HG03139 (cell line): ENCODE results near the gene UTP4.
A peak's percentile ranks its signal among the peaks of the same experiment; 100 is the strongest.

ENCODE experiments used
- ATAC-seq: cut with Tn5 transposase; IDR thresholded peaks from one replicate; pipeline ENCODE4 v1.9.1; 2021; ENCODE audit not compliant: unreplicated experiment

Gene UTP4

DNA sequence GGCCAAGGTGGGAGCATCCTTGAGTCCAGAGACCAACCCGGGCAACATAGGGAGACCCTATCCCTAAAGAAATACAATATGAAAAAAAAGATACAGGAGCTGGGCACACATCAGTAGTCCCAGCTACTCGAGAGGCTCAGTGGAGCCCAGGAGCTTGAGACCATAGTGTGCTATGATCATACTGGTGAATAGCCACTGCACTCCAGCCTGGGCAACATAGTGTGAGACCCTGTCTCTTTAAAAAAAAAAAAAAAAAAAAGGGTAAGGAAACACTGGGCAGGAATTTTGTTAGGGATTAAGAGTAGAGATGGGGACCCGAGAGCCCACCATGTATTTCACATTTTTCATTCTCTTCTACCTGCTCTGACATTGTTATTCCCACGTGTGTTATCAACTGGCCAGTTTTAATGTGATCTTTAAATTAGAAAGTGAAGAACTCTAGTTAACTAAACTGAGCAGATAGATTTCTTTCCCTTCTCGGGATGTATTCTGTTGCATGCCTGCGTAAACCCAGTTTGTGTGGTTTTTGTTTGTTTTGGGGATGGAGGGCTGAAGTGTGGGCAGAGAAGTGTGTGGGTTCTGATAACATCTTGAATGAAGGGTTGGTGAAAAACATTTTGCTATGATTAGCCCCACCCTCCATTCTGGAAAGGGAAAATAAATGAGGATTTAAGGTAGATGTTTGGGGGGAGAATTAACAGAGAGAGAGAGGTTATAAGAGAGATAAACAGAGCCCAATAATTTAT is 37.3 kb downstream of the UTP4 start:
- no peak for ATAC-seq

DNA sequence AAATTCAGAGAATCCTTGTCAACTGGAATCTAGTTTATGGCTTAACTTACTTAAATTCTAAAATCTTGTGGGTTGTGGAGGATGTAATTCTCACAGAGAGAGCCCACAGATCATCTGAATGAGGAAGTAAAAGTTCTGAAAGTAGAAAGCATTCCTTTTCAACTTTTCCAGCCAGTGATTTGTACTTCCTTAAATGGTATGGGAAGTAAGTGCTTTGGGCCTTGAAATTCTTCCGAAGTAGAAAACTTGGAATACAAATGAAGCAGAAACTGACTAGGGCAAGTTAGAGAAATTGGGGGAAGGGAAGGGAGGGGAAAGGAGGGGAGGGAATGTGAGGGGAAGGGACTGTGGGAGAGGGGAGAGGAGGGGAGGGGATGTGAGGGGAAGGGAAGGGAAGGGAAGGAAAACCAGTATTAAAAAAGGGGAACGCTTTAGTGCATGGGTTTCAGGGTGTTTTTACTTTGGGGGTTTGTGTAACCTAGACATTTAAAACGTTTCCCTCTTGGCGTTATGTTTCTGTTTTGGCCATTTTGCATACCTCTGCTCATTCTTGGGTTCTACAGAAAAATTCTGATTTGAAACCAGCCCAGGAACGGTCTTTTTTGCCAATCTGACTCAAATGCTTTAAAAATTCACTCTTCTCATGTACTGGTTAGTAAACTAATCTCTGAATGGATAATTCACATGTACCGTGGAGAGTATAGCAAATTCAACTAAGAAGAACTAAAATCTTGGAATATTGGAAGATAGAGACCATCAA is 39.1 kb downstream of the UTP4 start:
- ATAC-seq = no peak

DNA sequence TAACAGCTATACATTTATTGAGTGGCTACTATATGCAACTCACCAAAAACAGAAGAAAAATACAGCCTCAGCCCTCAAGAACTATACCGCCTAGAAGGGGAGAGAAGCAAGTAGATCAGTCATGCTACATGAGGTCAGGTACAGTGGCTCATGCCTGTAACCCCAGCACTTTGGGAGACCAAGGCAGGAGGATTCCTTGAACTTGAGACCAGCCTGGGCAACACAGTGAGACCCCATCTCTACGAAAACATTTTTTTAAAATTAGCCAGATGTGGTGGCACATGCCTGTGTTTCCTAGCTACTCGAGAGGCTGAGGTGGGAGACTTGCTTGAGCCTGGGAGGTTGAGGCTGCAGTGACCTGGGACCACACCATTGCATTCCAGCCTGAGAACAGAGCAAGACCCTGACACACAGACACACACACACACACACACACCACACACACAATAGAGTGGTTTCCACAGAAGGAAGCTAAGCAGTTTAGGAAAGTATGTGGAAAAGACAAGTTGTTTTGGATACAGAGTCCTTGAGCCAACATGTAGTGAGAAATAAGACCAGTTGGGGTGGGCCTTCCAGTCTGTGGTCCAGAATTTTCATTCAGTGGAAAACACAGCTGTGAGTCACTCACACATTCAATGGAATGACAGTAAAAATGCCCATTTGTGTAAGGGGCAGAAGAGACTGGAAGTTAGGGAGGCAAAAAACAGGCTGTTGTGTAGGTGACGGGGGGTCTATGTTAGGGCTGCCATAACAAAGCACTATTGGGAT is 43.8 kb downstream of the UTP4 start:
- ATAC-seq = no peak

DNA sequence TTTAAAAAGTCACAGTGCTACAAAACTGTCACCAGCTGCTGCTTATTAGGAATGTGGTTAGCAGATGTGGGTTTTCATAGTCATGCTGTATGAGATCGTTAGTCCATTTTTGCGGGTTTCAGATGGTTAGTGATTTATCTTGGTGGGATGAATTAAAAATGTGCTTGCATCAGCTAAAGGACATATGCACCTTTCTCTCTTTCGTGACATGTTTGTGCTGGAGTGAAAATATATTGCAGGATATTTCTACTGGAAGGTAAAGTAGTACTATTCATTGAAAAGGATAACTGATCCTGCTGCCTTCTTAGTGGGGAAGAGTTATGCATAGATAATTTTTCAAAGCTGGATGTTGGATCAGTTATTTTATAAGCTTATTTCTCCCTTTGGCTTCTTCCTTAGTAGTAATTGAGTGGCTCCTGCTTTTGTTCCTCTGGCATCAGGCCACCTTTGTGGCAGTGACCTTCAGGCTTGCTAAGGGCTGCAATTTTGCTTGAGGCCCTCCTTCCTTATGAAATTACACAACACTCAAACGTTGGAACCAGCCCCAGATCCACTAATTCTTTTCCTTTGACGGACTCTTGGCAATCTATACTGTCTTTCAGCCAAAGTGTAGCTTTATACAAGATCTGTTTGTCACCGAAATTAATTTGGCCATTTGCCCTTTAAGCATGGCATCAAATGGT is 47.0 kb downstream of the UTP4 start:
- no peak for ATAC-seq

DNA sequence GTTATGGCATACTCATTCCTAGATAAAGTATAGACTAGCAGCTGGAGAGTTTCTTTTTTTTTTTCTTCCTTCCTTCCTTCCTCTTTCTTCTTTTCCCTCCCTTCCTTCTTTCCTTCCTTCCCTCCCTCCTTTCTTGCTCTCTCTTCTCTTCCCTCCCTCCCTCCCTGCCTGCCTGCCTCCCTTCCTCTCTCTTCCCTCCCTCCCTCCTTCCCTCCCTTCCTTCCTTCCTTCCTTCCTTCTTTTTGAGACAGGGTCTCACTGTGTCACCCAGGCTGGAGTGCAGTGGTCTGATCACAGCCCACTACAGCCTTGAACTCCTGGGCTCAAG is 47.5 kb downstream of the UTP4 start:
- ATAC-seq = no peak

DNA sequence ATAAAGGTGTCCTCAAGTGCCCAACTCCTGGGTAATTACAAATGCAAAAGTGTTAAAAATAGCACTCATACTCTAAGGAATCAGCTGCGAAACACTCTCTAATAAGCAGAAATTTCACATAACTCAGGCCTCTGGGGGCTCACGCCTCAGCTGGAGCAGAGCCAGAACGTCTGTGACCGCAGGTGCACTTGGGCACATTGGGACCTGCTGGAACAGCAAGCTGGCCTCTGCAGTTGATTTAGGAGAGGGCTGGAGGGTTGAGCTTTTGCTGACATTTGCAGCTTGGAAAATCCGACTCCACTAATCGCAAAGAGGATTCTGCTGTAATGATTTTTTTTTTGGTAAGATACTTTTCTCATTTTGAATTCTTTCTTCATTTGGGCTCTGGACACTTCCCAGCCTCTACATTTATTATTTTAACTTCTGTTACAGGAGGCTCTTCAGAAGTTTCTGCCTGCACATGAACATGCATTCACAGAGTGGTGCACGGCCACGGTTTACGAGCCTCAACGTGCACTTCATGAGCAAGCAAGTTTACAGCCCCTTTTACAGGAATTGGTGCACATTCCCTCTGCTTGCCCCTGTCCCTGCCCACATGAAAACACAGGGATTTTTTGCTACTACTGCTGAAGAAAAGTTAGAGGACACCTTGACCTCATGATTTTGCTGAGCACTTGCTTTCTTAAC is 50.4 kb downstream of the UTP4 start:
- ATAC-seq = no peak

DNA sequence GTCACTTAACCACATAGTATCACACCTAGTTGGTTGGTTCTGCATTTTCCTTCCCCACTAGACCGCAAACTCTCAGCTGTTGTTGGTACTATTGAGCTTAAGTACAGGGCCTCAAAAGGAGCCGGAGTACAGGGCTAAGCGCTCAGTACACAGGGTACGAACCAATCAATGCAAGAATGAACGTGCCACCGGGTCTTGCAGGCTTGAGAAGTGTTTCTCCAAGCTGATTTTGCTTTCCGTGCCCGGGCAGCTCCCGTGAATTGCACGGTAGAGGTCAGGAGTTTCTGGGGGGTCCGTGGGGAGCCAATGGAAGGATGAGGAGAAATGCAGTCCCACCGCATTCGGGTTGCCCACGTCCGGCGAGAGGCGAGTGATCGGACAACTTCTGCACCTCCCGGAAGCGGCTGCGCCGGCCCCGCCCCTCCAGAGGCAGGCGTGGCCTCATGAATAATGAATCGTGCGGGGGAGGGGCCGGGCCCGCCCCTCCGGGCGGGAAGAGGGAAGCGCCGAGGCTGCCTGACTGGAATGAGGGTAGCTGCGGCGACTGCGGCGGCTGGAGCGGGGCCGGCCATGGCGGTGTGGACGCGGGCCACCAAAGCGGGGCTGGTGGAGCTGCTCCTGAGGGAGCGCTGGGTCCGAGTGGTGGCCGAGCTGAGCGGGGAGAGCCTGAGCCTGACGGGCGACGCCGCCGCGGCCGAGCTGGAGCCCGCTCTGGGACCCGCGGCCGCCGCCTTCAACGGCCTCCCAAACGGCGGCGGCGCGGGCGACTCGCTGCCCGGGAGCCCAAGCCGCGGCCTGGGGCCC is 54.4 kb downstream of the UTP4 start, which contains the start of gene SNTB2:
TSS of gene SNTB2 (plus strand) at position 523 of the 804 bp plus-strand sequence. CDS start at position 526, 3 bp downstream.
- peak; percentile 66 for ATAC-seq

DNA sequence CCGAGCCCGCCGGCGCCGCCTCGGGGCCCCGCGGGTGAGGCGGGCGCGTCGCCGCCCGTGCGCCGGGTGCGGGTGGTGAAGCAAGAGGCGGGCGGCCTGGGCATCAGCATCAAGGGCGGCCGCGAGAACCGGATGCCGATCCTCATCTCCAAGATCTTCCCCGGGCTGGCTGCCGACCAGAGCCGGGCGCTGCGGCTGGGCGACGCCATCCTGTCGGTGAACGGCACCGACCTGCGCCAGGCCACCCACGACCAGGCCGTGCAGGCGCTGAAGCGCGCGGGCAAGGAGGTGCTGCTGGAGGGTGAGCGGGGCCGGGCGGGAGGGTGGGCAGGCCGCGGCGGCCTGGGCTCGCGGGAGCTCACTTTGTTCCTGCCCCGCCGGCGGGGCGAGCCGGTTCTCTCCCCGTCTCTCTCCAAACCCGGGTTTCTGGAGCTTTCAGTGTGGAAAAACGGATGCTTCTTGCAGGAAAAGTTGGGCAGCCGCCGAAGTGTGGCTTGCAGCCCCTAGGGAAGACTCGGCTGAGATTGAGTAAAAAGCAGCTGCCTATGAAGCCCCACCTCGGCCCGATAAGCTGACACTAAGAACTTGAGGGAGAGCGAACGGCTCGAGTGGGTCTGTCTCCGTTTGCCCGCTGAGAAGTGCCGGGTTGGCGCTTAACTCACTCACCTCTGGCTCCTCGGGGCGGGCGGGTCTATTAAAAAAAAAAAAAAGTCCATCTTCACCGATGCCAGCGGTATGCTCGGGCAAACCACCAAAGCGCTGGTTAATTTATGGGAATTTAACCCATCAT is 55.2 kb downstream of the UTP4 start:
- peak; percentile 18 for ATAC-seq

DNA sequence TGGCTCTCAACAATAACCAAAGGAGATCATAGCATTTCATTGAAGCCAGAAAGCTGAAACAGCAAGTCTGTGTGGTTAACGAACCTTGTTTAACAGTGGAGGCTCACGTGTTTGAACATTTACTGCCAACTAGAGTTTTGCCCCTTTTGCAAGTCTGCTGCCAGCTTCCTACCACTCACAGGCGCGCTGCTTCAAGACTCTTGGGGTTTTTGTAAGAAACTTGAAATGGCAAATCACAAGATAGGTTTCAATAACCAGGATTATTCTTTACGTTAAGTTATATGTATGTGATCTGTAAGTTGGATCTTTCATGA is 55.7 kb downstream of the UTP4 start:
- ATAC-seq = no peak

DNA sequence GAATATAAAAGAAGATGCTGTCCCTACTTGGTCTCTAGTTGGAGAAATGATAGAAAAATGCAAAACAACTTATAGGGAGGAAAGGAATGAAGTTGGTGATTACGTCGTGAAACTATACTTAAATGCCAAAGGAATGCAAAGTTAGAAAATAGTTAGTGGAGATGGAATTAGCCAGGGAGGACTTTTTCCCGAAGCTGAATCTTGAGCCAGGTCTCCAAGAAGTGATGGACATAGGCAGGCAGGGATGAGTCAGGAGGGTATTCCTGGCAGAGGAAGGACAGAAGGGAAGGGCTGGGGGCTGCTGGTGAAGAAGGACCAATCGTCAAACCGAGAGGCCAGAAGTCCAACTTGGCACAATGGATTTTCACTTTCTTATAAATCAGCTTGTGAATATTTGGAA is 56.3 kb downstream of the UTP4 start:
- no peak for ATAC-seq

DNA sequence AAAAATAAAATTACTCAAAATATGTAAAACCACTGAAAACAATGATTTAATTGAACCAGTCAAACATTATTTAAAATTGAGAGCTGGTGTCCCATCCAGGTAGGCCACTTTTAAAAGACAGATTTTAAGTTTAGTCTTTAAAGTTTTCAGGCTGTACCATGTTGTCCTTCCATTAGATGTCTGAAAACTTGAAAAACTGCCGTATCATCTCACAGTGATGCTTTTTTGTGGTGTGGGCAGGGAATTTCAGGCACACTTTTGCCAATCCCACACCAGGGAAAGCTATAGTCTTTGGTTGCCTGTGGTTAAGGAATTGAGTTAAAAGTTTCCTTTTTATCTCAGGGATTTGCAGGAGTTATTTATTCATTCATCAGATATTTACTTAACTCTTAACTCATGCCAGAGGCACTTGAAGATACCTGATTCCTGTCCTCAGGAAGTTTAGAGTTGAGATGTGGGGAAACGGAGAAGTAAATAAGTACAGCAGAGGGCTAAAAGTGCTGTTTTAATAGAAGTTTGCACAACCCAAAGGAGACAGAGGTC is 57.7 kb downstream of the UTP4 start:
- ATAC-seq = no peak

DNA sequence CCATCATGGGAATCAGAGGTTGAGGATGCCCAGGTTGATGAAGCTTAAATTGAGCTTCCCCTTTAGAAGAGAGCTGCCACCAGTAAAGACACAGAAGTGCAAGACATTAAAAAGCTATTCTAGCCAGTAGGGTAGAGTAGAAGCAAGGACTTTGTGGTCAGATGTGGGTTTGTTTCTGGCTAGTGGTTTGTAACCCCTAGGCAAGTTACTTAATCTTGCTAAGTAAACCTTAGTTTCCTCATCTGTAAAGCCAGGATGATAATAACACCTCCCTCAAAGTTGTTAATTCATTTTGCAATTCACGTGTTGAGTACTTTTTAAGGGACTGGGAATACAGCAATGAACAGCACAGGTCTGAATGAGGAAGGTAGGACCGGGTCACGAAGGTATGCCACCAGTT is 58.1 kb downstream of the UTP4 start:
- ATAC-seq = no peak

DNA sequence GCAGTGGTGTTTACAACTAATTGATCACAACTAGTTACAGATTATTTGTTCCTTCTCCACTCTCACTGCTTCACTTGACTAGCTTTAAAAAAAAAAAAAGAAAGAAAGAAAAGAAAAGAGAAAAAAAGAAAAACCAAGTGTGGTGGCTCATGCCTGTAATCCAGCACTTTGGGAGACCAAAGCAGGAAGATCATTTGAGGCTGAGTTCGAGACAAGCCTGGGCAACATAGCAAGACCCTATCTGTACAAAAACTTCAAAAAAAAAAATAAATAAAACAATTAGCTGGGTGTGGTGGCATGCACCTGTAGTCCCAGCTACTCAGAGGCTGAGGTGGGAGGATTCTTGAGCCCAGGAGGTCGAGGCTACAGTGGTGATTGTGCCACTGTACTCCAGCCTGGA is 58.7 kb downstream of the UTP4 start:
- ATAC-seq = no peak

DNA sequence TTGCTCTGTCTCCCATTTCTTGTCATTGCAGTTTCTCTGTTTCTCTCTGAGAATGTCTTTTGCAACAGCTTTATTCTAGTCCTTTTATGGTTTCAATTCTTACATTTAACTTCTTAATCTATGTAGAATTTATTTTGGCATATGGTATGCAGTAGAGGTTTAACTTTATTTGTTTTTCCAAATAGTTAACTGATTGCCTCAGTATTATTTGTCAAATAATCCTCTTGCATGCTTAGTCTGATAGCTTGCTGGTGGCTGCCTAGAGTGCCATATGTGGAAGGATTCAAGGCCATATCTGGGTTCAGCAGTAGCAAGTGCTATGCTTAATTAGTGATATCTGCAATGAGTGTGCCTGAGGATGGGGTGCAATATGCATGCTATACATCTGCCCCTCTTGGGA is 61.4 kb downstream of the UTP4 start:
- no peak for ATAC-seq

DNA sequence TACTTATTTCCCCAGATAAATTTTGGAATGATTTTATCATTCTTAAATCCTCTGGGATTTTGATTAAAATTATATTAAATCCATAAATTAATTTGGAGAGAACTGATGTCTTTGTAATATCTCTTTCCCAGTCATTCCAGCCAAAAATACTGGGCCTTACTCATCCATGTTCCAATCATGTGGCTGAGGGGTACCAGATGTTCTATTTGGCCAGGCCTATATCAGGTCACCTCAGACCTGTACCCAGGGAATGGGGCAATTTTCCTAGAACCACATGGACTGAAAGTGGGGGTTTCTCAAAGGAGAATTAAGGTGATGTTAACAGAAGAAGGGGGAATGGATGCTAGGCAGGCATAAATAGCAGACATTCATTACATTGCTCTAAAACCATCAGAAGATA is 62.0 kb downstream of the UTP4 start:
- ATAC-seq = no peak

DNA sequence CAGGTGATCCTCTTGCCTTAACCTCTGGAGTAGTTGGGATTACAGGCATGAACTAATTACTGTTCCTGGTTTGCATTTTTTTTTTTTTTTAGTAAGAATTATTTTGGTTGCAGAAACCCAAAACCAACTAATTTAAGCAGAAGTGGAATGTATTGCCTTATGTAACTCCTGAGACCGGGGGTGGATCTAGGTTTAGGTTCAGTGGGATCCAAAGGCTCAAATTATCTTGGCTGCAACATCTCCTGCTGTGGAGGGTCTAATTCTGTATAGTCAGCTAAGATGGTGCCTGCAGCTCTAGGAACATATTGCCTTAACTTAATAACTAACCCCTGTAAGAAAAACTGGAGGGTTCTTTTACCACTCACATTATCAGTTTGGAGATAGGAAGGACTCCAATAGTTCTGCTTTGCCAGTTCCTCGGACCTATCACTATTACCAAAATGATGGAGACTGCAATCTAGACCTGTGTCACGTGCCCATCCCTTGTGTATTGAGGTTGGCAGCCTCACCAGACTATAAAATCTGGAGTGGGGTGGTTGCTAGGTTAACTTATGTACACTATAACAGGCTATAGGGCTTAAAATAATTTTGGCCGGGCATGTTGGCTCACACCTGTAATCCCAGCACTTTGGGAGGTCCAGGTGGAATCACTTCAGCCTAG is 63.0 kb downstream of the UTP4 start:
- ATAC-seq = no peak

DNA sequence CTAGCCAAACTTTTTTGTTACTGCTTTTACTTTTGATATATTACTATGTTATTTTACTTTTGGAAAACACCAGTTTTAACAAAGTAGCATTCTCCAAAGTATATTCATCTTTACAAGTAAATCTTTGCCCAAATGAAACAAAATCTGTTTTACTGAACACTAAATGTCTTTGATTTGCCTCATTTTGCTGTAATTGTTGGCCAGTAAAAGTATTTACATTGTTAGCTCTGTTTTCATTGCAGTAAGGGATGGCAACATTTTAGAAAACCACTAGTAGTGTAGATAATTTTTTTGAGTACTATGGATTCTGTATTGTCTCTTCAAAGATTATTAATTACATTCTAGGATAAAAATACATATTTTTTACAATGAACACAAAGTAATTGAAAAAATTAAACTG is 65.1 kb downstream of the UTP4 start:
- no peak for ATAC-seq

DNA sequence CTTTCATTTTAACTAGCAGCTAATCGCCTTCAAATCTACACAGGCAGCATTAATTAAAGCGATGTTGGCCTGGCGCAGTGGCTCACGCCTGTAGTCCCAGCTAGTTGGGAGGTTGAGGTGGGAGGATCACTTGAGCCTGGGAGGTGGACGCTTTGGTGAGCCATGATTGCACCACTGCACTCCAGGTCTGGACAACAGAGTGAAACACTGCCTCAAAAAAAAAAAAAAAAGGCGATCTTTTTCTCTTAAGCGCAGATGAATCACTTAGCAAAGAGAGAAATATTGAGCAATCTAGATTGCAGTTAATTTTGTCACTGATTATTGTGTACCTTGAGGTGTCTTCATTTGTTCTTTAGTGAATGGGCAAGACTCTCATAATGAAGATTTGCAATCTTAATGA is 66.9 kb downstream of the UTP4 start:
- no peak for ATAC-seq

DNA sequence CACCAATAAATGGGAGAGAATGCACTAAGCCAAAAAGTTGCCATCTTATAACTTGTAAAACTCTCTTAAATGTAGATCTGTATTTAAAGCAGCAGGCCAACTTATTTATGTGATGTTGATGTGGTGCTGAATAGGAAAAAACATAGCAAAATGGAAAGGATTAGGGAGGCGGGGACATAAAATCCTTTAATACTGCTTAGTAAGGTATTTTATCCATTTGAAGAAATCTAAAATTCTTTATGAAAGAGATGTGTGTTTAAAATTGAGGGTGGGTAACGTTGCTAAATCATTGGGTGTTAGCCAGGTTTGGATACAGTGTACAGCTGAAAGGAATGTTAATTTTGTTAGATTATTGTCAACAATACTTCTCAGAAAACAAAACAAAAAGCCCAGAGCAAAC is 68.8 kb downstream of the UTP4 start:
- ATAC-seq = no peak
